ENCODE measurements around the gene PAFAH2.
"Not testable (repeated sequence)": the region's sequence is repeated elsewhere in the genome, so short reads cannot be mapped to it uniquely, and the experiment has no call there.

PAFAH2 gene

GRCh38 chr1:25985670-25986069, 12.2 kb downstream of the PAFAH2 start:
- no peak for DNase-seq (ENCODE audit: low read depth in 3 of 3)

GRCh38 chr1:25985171-25985570, 12.7 kb downstream of the PAFAH2 start:
- DNase-seq (ENCODE audit: low read depth in 3 of 3), result no peak

DNA sequence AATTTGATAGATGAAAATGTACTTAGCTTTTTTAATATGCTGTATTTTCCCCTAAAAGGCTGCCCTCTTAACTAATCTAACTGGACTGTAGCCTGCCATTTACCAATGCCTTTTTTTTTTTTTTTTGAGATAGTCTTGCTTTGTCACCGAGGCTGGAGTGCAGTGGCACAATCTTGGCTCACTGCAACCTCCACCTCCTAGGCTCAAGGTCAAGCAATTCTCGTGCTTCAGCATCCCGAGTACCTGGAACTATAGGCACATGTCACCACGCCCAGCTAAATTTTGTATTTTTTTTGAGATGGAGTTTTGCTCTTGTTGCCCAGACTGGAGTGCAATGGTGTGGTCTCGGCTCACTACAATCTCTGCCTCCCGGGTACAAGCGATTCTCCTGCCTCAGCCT, 18.7 kb downstream of the PAFAH2 start:
- DNase-seq (ENCODE audit: low read depth in 3 of 3), result no peak

DNA sequence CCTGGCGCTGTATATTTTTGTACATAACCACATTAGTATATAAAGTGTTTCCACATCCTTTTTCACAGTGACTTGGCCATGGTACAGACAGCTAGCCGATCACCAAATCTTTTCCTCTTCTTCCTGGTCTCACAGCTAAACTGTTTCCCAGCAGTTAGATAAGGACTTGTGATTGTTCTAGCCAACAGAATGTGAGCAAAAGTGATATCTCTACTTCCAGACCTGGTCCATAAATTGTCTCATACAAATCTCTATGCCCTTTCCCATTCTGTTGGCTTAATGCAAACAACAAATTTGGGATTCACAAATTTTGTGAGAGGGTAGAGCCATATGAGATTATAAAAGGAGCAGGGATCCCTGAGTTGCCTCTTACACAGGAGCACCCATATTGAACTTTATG, 19.5 kb downstream of the PAFAH2 start:
- DNase-seq (ENCODE audit: low read depth in 3 of 3), result no peak

GRCh38 chr1:25977801-25978200, 20.1 kb downstream of the PAFAH2 start:
- no peak for DNase-seq (ENCODE audit: low read depth in 3 of 3)

- no peak for DNase-seq (ENCODE audit: low read depth in 3 of 3)
Observed at GRCh38 chr1:25973610-25974321, 24.1 kb downstream of the PAFAH2 start.

DNA sequence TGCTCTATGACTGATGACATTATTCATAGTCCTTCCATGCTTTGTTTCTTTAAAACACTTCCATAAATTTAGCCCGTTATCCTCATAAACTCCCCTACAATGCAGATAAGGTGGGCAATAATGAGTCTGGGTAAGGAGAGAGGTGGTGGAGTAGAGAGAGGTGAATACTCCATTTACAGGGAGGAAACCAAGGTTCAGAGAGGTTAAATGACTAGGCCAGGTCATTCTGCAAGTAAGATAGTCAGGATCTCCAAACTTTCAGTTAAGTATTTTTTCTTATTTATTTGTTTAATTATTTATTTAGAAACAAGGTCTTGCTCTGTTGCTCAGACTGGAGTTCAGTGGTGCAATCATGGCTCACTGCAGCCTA, 26.1 kb downstream of the PAFAH2 start:
- DNase-seq (ENCODE audit: low read depth in 3 of 3), result no peak

DNA sequence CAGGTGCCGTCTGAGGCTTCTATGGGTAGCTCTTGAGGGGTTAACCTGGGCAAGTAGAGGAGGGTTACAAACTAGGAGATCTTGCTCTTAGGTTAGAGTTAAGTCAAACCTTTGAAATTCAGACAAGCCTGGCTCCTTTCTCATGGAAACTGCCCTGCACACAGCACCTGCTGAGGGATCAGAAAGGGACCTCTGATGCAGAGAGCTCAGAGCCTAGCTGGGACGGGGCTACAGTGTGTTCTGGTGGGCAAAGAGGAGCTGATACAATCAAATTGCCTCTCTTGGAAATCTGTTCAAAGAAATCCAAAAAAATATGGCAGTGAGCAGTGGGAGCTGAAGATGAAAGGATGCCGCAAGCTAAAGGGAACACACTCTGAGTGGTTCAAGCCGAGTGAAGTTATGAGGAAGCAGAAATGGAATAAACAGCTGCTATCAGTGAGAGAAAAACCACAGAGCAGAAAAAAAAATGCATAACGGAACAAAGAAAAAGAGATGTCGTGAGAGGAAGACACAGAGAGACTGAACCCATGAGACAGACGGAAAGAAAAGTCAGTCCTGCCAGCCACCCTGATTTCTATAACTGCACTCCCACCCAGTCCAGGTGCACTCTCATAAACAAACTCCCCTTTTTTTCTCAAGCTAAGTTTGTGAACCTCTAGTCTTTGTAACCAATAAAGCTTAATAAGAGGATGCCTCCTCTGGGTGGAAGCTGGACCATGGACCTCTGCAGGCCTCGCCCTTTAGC, 26.6 kb downstream of the PAFAH2 start:
- peak in 1 of 3 experiments; percentile 2 for DNase-seq (ENCODE audit: low read depth in 3 of 3)

DNA sequence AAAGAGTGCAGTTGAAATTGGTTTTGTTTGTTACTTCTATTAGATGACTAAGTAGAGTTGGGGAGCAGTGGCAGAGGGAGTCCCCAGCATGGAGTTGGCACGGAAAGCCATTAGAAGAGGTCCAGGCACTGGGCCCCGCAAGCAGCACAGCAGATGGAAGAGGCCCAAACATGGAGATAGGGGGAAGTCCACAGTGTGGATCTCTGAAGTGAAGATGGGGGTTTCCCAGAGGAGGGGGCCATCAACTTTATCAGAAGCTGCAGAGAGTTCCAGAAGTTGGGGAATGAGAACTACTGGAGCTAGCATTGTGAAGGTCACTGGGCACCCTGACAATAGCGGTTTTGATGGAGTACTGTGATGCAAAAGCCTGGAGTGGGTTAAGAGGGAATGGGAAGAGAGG, 30.6 kb downstream of the PAFAH2 start:
- DNase-seq (ENCODE audit: low read depth in 3 of 3), result no peak

GRCh38 chr1:25959611-25960010, 38.3 kb downstream of the PAFAH2 start:
- DNase-seq (ENCODE audit: low read depth in 3 of 3), result no peak

GRCh38 chr1:25958465-25958864, 39.4 kb downstream of the PAFAH2 start:
- no peak for DNase-seq (ENCODE audit: low read depth in 3 of 3)

GRCh38 chr1:25955553-25955952, 42.3 kb downstream of the PAFAH2 start:
- no peak for DNase-seq (ENCODE audit: low read depth in 3 of 3)

- DNase-seq (ENCODE audit: low read depth in 3 of 3), result no peak
Observed at GRCh38 chr1:25954282-25954938, 43.5 kb downstream of the PAFAH2 start.

- no peak for DNase-seq (ENCODE audit: low read depth in 3 of 3)
Observed at GRCh38 chr1:25952841-25953401, 44.9 kb downstream of the PAFAH2 start.

GRCh38 chr1:25948641-25949040, 49.2 kb downstream of the PAFAH2 start:
- no peak for DNase-seq (ENCODE audit: low read depth in 3 of 3)

DNA sequence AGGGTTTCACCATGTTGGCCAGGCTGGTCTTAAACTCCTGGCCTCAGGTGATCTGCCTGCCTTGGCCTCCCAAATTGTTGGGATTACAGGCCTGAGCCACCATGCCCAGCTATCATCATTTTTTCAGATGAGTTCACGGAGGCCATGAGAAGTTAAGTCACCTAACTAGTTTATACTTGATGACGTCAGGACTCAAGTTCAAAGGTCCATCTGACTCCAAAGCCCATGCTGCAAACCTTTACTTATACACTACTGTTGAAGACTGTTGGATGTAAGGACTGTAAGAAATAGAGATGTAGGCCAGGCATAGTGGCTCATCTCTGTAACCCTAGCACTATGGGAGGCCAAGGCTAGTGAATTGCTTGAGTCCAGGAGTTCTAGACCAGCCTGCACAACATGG, 50.8 kb downstream of the PAFAH2 start:
- DNase-seq (ENCODE audit: low read depth in 3 of 3), result no peak

- DNase-seq (ENCODE audit: low read depth in 3 of 3), result no peak
Observed at GRCh38 chr1:25945761-25946160, 52.1 kb downstream of the PAFAH2 start.

- no peak for DNase-seq (ENCODE audit: low read depth in 3 of 3)
Observed at GRCh38 chr1:25944986-25945385, 52.9 kb downstream of the PAFAH2 start.

- not testable (repeated sequence) for DNase-seq (ENCODE audit: low read depth in 3 of 3)
Observed at GRCh38 chr1:25943511-25943910, 54.4 kb downstream of the PAFAH2 start.

- DNase-seq (ENCODE audit: low read depth in 3 of 3), result no peak
Observed at GRCh38 chr1:25936947-25937346, 60.9 kb downstream of the PAFAH2 start.

GRCh38 chr1:25933479-25934365, 64.1 kb downstream of the PAFAH2 start:
- DNase-seq (ENCODE audit: low read depth in 3 of 3), result no peak
